ENCODE results near the gene NACAD. TPM values are rescaled to one million over a fixed set of nuclear protein-coding genes. Genes with fewer than 3 reads are reported as not detected.

The NACAD gene
- total RNA-seq, 4 donors from 2014 or later = 0.51 to 26.9 (median 5.4) TPM

DNA sequence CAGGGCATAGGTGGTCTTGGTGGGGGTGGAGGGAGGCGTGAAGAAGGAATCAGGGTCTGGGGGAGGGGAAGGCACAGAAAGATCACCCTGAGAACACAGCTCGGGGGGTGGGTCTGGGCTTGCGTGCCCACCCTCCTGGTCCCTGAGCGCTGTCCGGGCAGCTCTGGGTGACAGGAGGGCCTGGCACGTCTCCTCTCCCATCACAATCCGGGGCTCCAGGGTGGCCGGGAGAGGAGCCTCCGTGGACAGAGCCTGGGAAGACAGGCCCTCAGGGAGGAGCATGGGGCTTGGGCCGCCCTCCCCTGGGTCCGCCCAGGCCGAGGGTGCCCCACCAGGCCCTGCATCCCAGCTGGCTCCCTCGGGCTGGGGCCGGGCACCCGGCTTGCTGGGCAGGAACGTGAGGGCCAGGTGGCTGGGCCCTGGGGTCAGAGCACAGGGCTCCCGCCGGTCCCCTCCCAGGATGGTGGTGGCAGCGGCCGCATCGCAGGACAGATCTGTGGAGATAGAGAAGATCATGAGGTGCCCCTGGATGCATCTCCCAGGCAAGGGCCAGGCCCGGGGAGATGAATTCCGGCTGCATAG is 3.1 kb downstream of the NACAD start:
- no peaks in the 10 kb centered on the region for H3K36me3 ChIP-seq
- TF ChIP-seq POLR2A (IDR thresholded peaks at IDR 0.05) (no peak), CTCF (IDR thresholded peaks at IDR 0.05) (no peak)

DNA sequence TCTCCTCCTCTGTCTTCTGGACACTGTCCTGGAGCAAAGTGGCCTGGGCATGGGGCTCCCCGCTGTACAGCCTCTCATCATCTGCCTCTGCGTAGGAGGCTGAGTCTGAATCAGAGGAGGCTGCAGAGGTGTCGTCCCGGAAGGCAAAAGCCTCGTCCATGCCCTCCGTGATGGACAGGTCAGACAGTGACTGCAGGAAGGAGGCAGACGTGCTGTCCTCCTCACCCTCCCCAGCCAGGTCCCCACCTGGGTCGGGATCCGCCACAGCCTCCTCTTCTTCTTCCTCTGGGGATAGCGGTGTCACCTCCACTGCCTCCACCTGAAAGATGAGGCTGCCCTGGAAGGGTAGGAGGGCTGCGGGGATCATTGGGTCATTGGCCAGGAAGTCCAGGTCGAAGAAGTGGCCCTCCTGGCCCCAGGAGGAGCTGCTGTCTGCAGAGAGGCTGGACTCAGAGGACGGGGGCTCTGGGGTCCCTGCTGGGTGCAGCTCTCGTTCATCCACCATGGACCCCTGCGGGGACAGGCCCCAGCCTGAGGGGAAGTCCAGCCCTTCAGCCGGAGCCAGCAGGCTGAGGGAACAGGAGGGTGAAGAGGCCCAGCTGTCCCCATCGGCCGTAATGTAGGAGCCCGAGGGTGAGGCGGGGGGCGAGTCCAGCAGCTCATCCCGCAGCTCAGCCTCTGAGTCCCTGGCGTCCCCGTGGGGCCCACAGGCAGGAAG is 3.7 kb downstream of the NACAD start:
- Histone ChIP-seq H3K36me3 (no peaks in the 10 kb centered on the region), H3K4me3 (no peak overlapping the region), H3K27ac (no peak overlapping the region), H3K4me1 (no peaks in the 10 kb centered on the region), H3K27me3 (no peaks in the 10 kb centered on the region), H3K9me3 (no peaks in the 10 kb centered on the region)
- intact Hi-C loops (cut with DNase I; ENCODE audit: low total_unique reads) = no loop called here
- DNase-seq = no peak
- TF ChIP-seq POLR2A (IDR thresholded peaks at IDR 0.05) (no peak), CTCF (IDR thresholded peaks at IDR 0.05) (no peak)

More for the DNA sequence above, 3.1 kb downstream of the NACAD start:
- no peak for DNase-seq
- no peaks in the 10 kb centered on the region for H3K27me3 ChIP-seq
- H3K4me1 ChIP-seq = no peaks in the 10 kb centered on the region
- H3K9me3 ChIP-seq = no peaks in the 10 kb centered on the region
- no peak overlapping the region for H3K4me3 ChIP-seq
- no peak overlapping the region for H3K27ac ChIP-seq
- intact Hi-C loops (cut with DNase I; ENCODE audit: low total_unique reads) = no loop called here

DNA sequence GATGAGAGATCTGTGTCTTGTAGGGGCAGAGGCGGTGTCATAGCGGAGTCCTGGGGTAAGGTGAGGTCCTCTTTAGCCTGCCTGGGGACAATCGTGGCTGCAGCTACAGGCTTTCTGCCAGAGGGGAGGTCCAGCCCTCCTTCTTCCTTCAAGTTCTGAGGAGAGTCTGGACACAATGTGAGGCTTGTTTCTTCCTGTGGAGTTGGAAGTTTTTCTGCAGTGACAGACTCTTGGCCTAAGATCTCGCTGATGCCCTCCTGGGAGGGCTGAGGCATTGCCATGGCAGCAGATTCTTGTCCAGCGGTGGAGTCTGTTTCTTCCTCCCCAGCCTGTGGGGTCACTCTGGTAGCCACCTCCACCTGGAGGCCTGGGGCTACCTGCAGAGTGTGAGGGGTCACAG is 4.4 kb downstream of the NACAD start:
- H3K9me3 ChIP-seq = no peaks in the 10 kb centered on the region
- H3K27ac ChIP-seq = no peak overlapping the region
- TF ChIP-seq POLR2A (IDR thresholded peaks at IDR 0.05) (no peak), CTCF (IDR thresholded peaks at IDR 0.05) (no peak)
- no peaks in the 10 kb centered on the region for H3K27me3 ChIP-seq
- no peaks in the 10 kb centered on the region for H3K36me3 ChIP-seq
- no peak for DNase-seq
- no peak overlapping the region for H3K4me3 ChIP-seq
- intact Hi-C loops (cut with DNase I; ENCODE audit: low total_unique reads) = no loop called here
- no peaks in the 10 kb centered on the region for H3K4me1 ChIP-seq

DNA sequence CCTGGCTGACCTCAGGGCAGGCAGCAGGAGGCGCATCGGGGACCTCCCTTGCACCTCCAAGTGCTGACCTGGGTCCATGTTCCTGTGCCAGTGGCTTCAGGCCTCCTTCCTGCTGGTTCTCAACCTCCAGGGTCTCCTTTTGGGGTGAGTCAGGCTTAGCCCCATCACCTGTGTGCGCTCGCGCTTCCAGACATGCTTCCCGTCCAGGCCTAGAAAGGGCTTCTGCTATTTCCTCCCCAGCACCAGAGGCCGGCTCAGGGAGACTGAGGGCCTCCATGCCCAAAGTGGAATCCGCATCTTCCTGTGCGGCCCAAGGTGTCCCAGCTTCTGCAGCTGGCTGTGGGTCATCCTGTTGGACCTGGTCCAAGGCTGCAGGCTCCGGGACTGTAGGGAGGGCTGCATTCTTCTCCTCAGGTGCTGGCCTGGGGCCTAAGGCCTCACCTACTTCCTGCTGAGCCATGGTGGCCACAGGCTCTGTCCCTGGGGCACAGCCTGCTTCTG is 5.9 kb downstream of the NACAD start:
- no peak overlapping the region for H3K27ac ChIP-seq
- intact Hi-C loops (cut with DNase I; ENCODE audit: low total_unique reads) = no loop called here
- H3K36me3 ChIP-seq = no peaks in the 10 kb centered on the region
- no peaks in the 10 kb centered on the region for H3K27me3 ChIP-seq
- no peak for TF ChIP-seq CTCF (IDR thresholded peaks at IDR 0.05)
- TF ChIP-seq POLR2A (IDR thresholded peaks at IDR 0.05) = no peak
- no peak overlapping the region for H3K4me3 ChIP-seq
- H3K4me1 ChIP-seq = no peaks in the 10 kb centered on the region
- DNase-seq = no peak
- H3K9me3 ChIP-seq = no peaks in the 10 kb centered on the region

GRCh38 chr7:45082031-45082830 is 6.5 kb downstream of the NACAD start:
- Histone ChIP-seq H3K9me3 (no peaks in the 10 kb centered on the region), H3K27ac (no peak overlapping the region), H3K27me3 (no peaks in the 10 kb centered on the region), H3K4me1 (no peaks in the 10 kb centered on the region), H3K4me3 (no peak overlapping the region), H3K36me3 (no peaks in the 10 kb centered on the region)
- TF ChIP-seq CTCF (IDR thresholded peaks at IDR 0.05) = no peak
- TF ChIP-seq POLR2A (IDR thresholded peaks at IDR 0.05) = no peak
- intact Hi-C loops (cut with DNase I; ENCODE audit: low total_unique reads) = no loop called here
- no peak for DNase-seq

All from uterus (tissue), 4 donors.